RCC 7860 (cell line): ENCODE results near the gene PRKCI.
"Not testable (repeated sequence)": the region's sequence is repeated elsewhere in the genome, so short reads cannot be mapped to it uniquely, and the experiment has no call there.

Source experiments
- DNase-seq: peaks from one replicate; pipeline ENCODE4 v3.0.0-alpha.2; 2015; ENCODE audit warnings: low spot score
- FAIRE-seq: peaks from 2 replicates; lab custom pipeline; 2012; peaks lifted over from hg19 to GRCh38; lab: Jason Lieb, UNC

The PRKCI gene

GRCh38 chr3:170221924-170222646 lies at the start of gene PRKCI:
Gene PRKCI, plus strand, starts transcription at chr3:170222424. Its CDS starts 246 bp downstream, at chr3:170222670.
- peak; percentile 91 for DNase-seq
- peak; percentile 68 for FAIRE-seq

- DNase-seq (no peak), FAIRE-seq (no peak)
These were observed 43.6 kb upstream of the PRKCI start for GRCh38 chr3:170178651-170179050.

- no peak for DNase-seq
These were observed 42.8 kb upstream of the PRKCI start for GRCh38 chr3:170179432-170179831.

GRCh38 chr3:170180079-170180907 lies 41.9 kb upstream of the PRKCI start:
- FAIRE-seq (no peak), DNase-seq (peak; percentile 24)

More at GRCh38 chr3:170179432-170179831, 42.8 kb upstream of the PRKCI start:
- FAIRE-seq = no peak

DNA sequence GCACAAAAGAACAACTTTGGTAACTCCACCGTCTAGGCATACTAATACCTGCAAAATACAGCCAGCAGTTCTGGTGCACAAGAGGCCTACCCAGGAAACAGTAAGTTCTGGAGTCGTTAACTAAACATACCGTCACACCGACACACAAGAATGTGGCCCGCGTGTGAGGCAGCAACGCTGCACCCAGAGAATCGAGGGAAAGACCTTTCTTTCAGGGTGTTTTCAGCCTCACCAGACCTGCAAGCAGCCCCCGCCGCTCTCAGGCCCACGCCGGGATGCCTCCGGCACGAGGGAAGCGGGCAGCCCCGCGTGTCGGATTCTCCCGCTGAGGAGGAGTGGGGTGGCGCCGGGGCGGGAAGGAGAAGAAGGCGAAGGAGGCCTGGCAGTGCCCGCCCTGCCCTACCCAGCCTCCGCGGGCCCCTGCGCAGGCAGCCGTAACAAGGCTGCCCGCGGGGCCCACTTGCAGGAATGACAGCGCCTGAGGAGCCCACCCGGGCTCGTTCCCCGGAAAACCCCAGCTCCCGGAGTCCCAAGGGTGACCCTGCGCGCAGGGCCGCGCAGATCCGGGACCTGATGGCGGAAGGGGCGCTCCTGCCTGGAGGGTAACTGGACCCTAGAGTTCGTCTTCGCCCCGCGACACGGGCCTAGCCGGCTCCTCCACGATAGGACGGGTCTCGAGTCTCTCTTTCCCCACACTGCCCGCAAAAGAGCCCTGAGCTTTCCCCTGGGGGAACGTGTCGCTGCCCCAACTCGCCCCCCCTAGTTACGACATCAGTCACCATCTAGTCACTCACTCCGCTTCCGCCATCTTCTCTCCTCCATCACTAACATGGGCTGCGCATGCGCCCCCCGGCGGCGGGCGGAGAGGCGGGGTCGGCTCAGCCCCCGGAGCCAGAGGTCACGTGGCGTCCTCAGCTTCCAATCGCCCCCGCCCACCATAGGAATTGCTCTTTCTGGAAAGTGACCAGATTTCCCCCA lies 41.0 kb upstream of the PRKCI start, which contains the start of gene PHC3:
Gene PHC3, minus strand, starts transcription at position 826 of the 978 bp plus-strand sequence. Its CDS starts 18 bp downstream, at position 808.
- DNase-seq (peak; percentile 87), FAIRE-seq (peak; percentile 14)

GRCh38 chr3:170189398-170190256 lies 32.6 kb upstream of the PRKCI start:
- FAIRE-seq (no peak), DNase-seq (no peak)

DNA sequence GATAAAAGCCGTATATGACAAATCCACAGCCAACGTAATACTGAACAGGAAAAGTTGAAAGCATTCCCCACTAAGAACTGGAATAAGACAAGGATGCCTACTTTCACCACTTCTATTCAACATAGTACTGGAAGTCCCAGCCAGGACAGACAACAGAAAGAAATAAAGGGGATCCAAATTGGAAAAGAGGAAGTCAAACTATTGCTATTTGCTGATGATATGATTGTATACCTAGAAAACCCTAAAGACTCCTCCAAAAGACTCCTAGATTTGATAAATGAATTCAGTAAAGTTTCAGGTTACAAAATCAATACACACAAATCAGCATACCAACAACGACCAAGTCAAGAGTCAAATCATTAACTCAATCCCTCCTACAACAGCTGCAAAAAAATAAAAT lies 26.5 kb upstream of the PRKCI start:
- DNase-seq, FAIRE-seq: not testable (repeated sequence)

- FAIRE-seq (no peak), DNase-seq (no peak)
These were observed 25.4 kb upstream of the PRKCI start for GRCh38 chr3:170196833-170197232.

DNA sequence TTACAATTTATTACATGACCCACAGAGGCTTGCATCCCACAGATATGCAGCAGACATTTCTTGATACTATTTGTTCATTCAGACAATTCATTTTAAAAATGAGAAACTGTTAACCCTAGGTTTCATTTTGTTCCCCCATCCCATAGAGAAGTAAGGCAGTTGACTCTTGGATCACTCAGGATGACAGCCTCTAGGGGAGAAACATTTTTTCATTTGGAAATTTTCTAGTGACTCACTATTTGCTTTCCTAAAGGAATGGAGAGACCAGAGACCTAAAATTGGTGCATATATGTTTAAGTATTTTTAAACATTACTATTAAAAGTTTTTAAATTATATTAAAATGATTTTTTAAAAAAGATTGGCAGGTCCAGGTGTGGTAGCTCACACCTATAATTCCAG lies 21.2 kb upstream of the PRKCI start:
- FAIRE-seq (no peak), DNase-seq (no peak)

DNA sequence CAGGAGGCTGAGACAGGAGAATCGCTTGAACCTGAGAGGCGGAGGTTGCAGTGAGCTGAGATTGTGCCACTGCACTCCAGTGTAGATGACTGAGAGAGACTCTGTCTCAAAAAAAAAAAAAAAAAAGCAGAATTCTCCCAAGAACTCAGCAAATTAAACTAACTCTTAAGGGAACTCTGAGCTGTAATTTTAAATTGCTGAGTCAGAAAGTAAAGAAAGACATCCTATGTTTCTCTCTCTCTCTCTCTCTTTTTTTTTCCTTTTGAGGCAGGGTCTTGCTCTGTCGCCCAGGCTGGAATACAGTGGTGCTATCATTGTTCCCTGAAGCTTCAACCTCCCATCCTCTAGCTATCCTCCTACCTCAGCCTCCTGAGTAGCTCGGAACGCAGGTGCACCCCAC lies 20.7 kb upstream of the PRKCI start:
- no peak for DNase-seq
- no peak for FAIRE-seq

GRCh38 chr3:170203457-170203856 lies 18.8 kb upstream of the PRKCI start:
- DNase-seq = no peak
- no peak for FAIRE-seq

GRCh38 chr3:170204023-170204472 lies 18.2 kb upstream of the PRKCI start:
- FAIRE-seq (no peak), DNase-seq (no peak)

DNA sequence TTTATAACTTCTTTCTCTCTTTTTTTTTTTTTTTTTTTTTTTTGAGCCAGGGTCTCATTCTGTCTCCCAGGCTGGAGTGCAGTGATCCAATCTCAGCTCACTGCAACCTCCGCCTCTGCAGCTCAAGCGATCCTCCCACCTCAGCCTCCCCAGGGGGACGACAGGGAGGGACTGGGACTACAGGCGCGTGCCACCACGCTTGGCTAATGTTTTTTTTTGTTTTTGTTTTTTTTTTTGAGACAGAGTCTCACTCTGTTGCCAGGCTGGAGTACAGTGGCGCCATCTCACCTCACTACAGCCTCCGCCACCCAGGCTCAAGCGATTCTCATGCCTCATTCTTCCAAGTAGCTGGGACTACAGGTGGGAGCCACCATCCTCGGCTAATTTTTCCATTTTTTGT lies 17.7 kb upstream of the PRKCI start:
- FAIRE-seq (no peak), DNase-seq (no peak)

- DNase-seq = no peak
- no peak for FAIRE-seq
These were observed 16.9 kb upstream of the PRKCI start for GRCh38 chr3:170205302-170205701.

DNA sequence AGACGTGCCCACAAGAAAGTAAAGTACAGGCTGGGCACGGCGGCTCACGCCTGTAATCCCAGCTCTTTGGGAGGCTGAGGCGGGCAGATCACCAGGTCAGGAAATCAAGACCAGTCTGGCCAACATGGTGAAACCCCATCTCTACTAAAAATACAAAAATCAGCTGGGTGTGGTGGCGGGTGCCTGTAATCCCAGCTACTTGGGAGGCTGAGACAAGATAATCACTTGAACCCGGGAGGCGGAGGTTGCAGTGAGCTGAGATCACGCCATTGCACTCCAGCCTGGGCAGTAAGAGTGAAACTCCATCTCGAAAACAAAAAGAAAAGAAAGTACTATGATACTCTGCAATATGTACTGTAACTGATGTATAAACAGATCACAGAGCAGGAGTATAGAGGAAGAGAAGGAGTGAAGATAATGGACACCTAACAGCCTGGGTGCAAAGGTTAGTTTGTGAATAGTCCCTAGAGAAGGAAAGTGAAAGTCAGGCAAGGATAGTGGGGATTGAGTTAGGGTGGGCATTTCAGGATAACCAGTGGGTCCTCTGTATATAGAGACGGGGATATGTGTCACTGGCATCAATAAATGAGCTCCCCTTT lies 16.0 kb upstream of the PRKCI start:
- not testable (repeated sequence) for FAIRE-seq, DNase-seq

DNA sequence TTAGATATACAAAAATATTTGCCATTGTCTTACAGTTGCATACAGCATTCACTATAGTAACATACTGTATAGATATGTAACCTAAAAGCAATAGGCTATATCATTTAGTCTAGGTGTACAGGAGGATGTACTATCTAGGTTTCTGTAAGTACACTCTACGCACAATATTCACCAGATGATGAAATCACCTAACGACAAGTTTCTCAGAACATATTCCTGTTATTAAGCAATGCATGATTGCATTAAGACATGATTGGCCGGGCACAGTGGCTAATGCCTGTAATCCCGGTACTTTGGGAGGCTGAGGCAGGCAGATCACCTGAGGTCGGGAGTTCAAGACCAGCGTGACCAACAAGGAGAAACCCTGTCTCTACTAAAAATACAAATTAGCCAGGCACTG lies 14.5 kb upstream of the PRKCI start:
- FAIRE-seq = no peak
- no peak for DNase-seq

- no peak for DNase-seq
- FAIRE-seq = no peak
These were observed 10.6 kb upstream of the PRKCI start for GRCh38 chr3:170211668-170212067.

GRCh38 chr3:170219850-170220249 lies 2.4 kb upstream of the PRKCI start:
- FAIRE-seq = no peak
- DNase-seq = no peak

DNA sequence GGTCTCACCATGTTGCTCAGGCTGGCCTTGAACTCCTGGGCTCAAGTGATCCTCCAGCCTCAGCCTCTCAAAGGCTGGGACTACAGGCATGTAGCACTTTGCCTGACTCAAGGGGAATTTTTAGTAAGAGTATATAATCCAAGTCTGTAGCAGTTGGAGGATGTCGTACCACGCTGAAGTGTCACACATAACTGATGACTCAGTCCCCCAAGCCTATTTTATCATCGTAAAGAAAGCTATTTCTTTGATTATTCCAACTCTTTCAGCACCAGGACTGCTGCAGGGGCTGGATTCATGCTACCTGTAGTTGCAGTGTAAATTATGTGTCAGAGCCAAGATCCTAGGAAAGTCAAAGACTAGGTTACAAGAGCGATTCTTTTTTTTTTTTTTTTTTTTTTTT lies 1.4 kb upstream of the PRKCI start:
- no peak for FAIRE-seq
- DNase-seq = peak; percentile 60
